ENCODE data around the gene CCDC60.

CCDC60 gene

DNA sequence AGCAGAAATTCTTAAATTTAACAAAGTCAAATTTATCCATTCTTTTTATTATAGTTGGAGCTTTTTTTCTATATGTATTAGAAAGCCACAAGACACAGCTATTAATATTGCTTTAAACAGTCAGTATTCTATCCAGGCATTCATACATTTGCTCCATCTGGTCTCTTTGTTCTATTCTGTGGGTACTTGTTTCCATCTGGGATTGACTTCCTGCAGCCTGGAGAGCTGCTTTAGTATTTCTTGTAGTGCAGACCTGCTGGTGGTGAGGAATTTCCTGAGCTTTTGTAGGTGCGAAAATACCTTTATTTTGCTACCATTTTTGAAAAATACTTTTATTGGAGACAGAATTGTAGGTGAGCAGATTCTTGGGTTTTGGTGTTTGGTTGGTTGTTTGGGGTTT lies 29.0 kb downstream of the CCDC60 start:
- TF ChIP-seq, protein P1, sequence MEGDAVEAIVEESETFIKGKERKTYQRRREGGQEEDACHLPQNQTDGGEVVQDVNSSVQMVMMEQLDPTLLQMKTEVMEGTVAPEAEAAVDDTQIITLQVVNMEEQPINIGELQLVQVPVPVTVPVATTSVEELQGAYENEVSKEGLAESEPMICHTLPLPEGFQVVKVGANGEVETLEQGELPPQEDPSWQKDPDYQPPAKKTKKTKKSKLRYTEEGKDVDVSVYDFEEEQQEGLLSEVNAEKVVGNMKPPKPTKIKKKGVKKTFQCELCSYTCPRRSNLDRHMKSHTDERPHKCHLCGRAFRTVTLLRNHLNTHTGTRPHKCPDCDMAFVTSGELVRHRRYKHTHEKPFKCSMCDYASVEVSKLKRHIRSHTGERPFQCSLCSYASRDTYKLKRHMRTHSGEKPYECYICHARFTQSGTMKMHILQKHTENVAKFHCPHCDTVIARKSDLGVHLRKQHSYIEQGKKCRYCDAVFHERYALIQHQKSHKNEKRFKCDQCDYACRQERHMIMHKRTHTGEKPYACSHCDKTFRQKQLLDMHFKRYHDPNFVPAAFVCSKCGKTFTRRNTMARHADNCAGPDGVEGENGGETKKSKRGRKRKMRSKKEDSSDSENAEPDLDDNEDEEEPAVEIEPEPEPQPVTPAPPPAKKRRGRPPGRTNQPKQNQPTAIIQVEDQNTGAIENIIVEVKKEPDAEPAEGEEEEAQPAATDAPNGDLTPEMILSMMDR (IDR thresholded peaks at IDR 0.05) = no peak
- H3K36me3 ChIP-seq (ENCODE audit: control insufficient read depth, insufficient read depth, low read length) = no peaks in the 10 kb centered on the region
- H3K27ac ChIP-seq = no peak overlapping the region
- H3K9ac ChIP-seq = no peak overlapping the region
- H3K4me3 ChIP-seq (ENCODE audit: low read depth, low read length) = no peak overlapping the region
- no peaks in the 10 kb centered on the region for H3K4me1 ChIP-seq
- no peak overlapping the region for H3K4me2 ChIP-seq (ENCODE audit: low read length)
- H3K27me3 ChIP-seq (ENCODE audit: control insufficient read depth, insufficient read depth, low read length) = no peaks in the 10 kb centered on the region
- H3K79me2 ChIP-seq = no peaks in the 10 kb centered on the region
- no peaks in the 10 kb centered on the region for H3K9me3 ChIP-seq (ENCODE audit: control insufficient read depth, low read length)
- H2AFZ ChIP-seq = no peak overlapping the region

DNA sequence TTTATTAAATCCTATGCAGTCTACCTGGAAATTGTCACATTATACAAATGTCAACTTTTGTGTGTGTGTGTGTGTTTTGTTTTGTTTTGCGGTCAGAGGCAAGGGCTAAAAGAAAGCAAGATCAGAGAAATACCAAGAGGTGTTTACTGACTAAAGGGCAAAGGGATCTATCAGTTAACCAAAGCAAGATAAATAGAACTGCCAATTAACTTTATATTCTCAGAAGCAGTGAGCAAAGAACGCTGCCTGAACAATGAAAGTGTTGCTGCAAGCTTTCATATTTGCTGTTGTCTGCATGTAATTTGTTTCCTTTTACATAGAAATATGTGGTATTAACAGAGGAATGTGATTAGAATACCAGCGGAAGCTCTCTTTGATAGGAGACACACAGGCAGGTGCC lies 30.9 kb downstream of the CCDC60 start:
- H2AFZ ChIP-seq = no peak overlapping the region
- H3K9ac ChIP-seq = no peak overlapping the region
- no peaks in the 10 kb centered on the region for H3K79me2 ChIP-seq
- H3K27ac ChIP-seq = no peak overlapping the region
- H3K4me3 ChIP-seq (ENCODE audit: low read depth, low read length) = no peak overlapping the region
- no peak overlapping the region for H3K4me2 ChIP-seq (ENCODE audit: low read length)
- no peaks in the 10 kb centered on the region for H3K27me3 ChIP-seq (ENCODE audit: control insufficient read depth, insufficient read depth, low read length)
- H3K36me3 ChIP-seq (ENCODE audit: control insufficient read depth, insufficient read depth, low read length) = no peaks in the 10 kb centered on the region
- TF ChIP-seq, protein P1 (IDR thresholded peaks at IDR 0.05) = no peak
- no peaks in the 10 kb centered on the region for H3K4me1 ChIP-seq
- no peaks in the 10 kb centered on the region for H3K9me3 ChIP-seq (ENCODE audit: control insufficient read depth, low read length)

DNA sequence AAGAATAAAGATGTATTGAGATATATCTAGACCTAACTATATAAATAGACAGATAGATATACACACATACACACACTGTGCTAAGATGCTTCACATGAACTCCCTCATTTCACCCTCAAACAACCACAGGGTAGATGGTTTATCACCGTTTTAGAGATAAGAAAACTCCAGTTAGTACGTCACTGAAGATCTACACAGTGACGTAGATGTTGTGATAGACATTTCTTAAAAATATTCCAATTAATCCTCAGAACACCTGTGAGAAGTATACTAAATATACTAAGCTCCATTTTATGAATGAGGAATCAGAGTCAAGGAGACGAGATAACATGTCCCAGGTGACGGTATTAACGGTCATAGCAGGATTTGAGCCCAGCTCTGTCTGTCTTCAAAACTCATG lies 31.5 kb downstream of the CCDC60 start:
- TF ChIP-seq, protein P1 (IDR thresholded peaks at IDR 0.05) = no peak
- Histone ChIP-seq H3K4me1 (no peaks in the 10 kb centered on the region), H3K79me2 (no peaks in the 10 kb centered on the region), H3K27ac (no peak overlapping the region), H3K36me3 (ENCODE audit: control insufficient read depth, insufficient read depth, low read length) (no peaks in the 10 kb centered on the region), H3K4me2 (ENCODE audit: low read length) (no peak overlapping the region), H2AFZ (no peak overlapping the region), H3K4me3 (ENCODE audit: low read depth, low read length) (no peak overlapping the region), H3K9ac (no peak overlapping the region), H3K9me3 (ENCODE audit: control insufficient read depth, low read length) (no peaks in the 10 kb centered on the region), H3K27me3 (ENCODE audit: control insufficient read depth, insufficient read depth, low read length) (no peaks in the 10 kb centered on the region)

- no peaks in the 10 kb centered on the region for H3K27me3 ChIP-seq (ENCODE audit: control insufficient read depth, insufficient read depth, low read length)
- H3K36me3 ChIP-seq (ENCODE audit: control insufficient read depth, insufficient read depth, low read length) = no peaks in the 10 kb centered on the region
- H3K9ac ChIP-seq = no peak overlapping the region
- no peak overlapping the region for H3K4me2 ChIP-seq (ENCODE audit: low read length)
- H3K79me2 ChIP-seq = no peaks in the 10 kb centered on the region
- H3K27ac ChIP-seq = no peak overlapping the region
- H2AFZ ChIP-seq = no peak overlapping the region
- H3K9me3 ChIP-seq (ENCODE audit: control insufficient read depth, low read length) = no peaks in the 10 kb centered on the region
- H3K4me1 ChIP-seq = no peaks in the 10 kb centered on the region
- H3K4me3 ChIP-seq (ENCODE audit: low read depth, low read length) = no peak overlapping the region
- TF ChIP-seq, protein P1 (IDR thresholded peaks at IDR 0.05) = no peak
These were observed 34.6 kb downstream of the CCDC60 start for GRCh38 chr12:119369161-119369560.

DNA sequence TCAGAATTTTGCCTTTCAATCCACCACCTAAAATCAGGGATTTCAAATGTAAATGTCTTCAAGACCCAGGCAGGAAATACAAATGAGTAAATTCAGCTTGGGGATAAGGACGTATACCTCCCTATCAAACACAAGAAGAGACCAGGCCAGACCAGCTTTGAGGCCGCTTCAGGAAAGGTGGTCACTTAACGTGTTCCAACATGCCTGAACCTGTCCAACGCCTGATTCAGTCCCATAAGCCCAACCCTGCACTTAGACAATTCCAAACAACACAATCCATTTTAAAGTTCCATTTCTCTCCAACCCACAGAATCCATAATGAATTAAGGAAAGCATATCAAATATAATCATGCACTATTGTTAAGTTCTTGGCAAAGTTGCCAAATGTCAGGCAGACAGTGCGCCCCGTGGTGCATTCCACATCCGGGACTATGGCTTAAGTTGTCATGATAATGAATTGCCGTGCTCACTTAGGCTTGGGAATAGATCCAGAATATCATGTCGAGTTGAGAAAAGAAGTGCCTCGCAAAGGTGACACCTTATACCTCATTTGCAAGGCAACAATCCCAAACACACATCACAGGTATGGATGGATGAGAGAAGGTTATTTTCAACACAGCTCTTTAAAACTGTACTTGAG lies 35.5 kb downstream of the CCDC60 start:
- Histone ChIP-seq H3K4me2 (ENCODE audit: low read length) (no peak overlapping the region), H3K27ac (no peak overlapping the region), H3K79me2 (no peaks in the 10 kb centered on the region), H2AFZ (no peak overlapping the region), H3K4me1 (no peaks in the 10 kb centered on the region), H3K9me3 (ENCODE audit: control insufficient read depth, low read length) (no peaks in the 10 kb centered on the region), H3K27me3 (ENCODE audit: control insufficient read depth, insufficient read depth, low read length) (no peaks in the 10 kb centered on the region), H3K9ac (no peak overlapping the region), H3K36me3 (ENCODE audit: control insufficient read depth, insufficient read depth, low read length) (no peaks in the 10 kb centered on the region), H3K4me3 (ENCODE audit: low read depth, low read length) (no peak overlapping the region)
- TF ChIP-seq, protein P1 (IDR thresholded peaks at IDR 0.05) = no peak
